Cardiac muscle cell (in vitro differentiated cells and primary cell): ENCODE data around the gene KAZN. TPM values are rescaled to one million over a fixed set of nuclear protein-coding genes. Genes with fewer than 3 reads are reported as not detected.

ENCODE experiments used
- DNase-seq, 2 donors: peaks; one replicate each; pipeline versions ENCODE4 v3.0.0 to v3.0.0-alpha.2; 2010 to 2017; ENCODE audit warnings: low read depth in 1 of 2, low spot score in 1 of 2
- H3K27ac ChIP-seq: fragments of 200-600 bp; sonication (generic); 2 replicates; pipeline ENCODE4 v1.5.1; 2016
- H3K27me3 ChIP-seq: fragments of 200-600 bp; sonication (generic); 2 replicates; pipeline ENCODE4 v1.6.0; 2016; ENCODE audit warnings: control low read depth
- H3K36me3 ChIP-seq: fragments of 200-600 bp; sonication (generic); 2 replicates; pipeline ENCODE4 v1.5.1; 2016; ENCODE audit warnings: control low read depth
- H3K4me1 ChIP-seq: fragments of 200-600 bp; sonication (generic); 2 replicates; pipeline ENCODE4 v1.8.1; 2017; ENCODE audit warnings: low read depth, mild to moderate bottlenecking, mixed run types
- H3K4me3 ChIP-seq: fragments of 200-600 bp; sonication (generic); 2 replicates; pipeline ENCODE4 v1.5.1; 2016; ENCODE audit warnings: mild to moderate bottlenecking
- H3K9me3 ChIP-seq: fragments of 200-600 bp; sonication (generic); 2 replicates; pipeline ENCODE4 v1.5.1; 2017; ENCODE audit warnings: low read depth, mild to moderate bottlenecking, control low read depth
- CTCF ChIP-seq: IDR thresholded peaks from 2 replicates; pipeline ENCODE4 v1.5.1; 2012; ENCODE audit warnings: low read depth, mild to moderate bottlenecking, low read length
- polyA plus RNA-seq: library from polyadenylated mRNA; unstranded; fragments of >200 nt; fragmentation: Nextera tagmentation; extraction: Ambion mirVana; gene quantifications from 2 replicates; pipeline ENCODE4 v1.2.1, GENCODE V29; 2016
- total RNA-seq: library from RNA; depleted of rRNA; stranded (reverse); fragments of >200 nt; gene quantifications from 2 replicates; pipeline ENCODE4 v1.2.3, GENCODE V29; 2016

Gene KAZN
- total and polyA plus RNA-seq, 2 experiments from 2014 or later = 17.5 to 26.9 TPM

- Histone ChIP-seq H3K27ac (no peak overlapping the region), H3K27me3 (no peaks in the 10 kb centered on the region), H3K36me3 (no peaks in the 10 kb centered on the region), H3K4me3 (no peak overlapping the region), H3K9me3 (no peaks in the 10 kb centered on the region), H3K4me1 (peaks cover 5% of the 10 kb centered on the region)
- TF ChIP-seq CTCF = no peak
- DNase-seq = no peak
Measured at GRCh38 chr1:14738647-14739046, 140.2 kb downstream of the KAZN start.

- no peak overlapping the region for H3K27ac ChIP-seq
- no peak for DNase-seq
- no peaks in the 10 kb centered on the region for H3K9me3 ChIP-seq
- H3K4me3 ChIP-seq = no peak overlapping the region
- no peak for TF ChIP-seq CTCF
- no peaks in the 10 kb centered on the region for H3K36me3 ChIP-seq
- no peaks in the 10 kb centered on the region for H3K27me3 ChIP-seq
- H3K4me1 ChIP-seq = peaks cover 4% of the 10 kb centered on the region
Measured at GRCh38 chr1:14739082-14739832, 140.8 kb downstream of the KAZN start.

DNA sequence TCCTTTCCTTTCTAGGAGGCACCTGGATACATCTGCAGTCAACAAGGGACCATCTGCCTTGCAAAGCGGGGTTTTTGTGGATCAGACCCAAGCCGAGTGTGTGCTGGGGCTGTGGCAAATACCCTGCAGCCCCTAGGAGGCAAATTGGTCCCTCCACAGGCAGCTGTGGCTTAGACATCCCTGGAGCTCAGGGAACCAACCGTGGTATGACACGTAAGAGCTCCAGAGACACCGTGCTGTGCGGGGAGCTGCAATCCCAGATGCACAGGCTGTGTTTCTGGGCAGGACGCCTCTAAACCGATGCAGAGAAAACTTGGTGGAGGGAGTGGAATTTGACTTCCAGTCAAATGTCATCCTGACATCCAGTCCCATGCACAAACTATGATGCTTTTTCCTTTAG, 141.5 kb downstream of the KAZN start:
- DNase-seq = no peak
- Histone ChIP-seq H3K4me3 (no peak overlapping the region), H3K9me3 (no peaks in the 10 kb centered on the region), H3K4me1 (peaks cover 4% of the 10 kb centered on the region), H3K36me3 (no peaks in the 10 kb centered on the region), H3K27me3 (no peaks in the 10 kb centered on the region), H3K27ac (no peak overlapping the region)
- no peak for TF ChIP-seq CTCF

GRCh38 chr1:14741082-14741481, 142.6 kb downstream of the KAZN start:
- H3K9me3 ChIP-seq = no peaks in the 10 kb centered on the region
- no peak for DNase-seq
- H3K4me1 ChIP-seq = peaks cover 4% of the 10 kb centered on the region
- TF ChIP-seq CTCF = no peak
- no peaks in the 10 kb centered on the region for H3K36me3 ChIP-seq
- no peaks in the 10 kb centered on the region for H3K27me3 ChIP-seq
- H3K27ac ChIP-seq = no peak overlapping the region
- H3K4me3 ChIP-seq = no peak overlapping the region

DNA sequence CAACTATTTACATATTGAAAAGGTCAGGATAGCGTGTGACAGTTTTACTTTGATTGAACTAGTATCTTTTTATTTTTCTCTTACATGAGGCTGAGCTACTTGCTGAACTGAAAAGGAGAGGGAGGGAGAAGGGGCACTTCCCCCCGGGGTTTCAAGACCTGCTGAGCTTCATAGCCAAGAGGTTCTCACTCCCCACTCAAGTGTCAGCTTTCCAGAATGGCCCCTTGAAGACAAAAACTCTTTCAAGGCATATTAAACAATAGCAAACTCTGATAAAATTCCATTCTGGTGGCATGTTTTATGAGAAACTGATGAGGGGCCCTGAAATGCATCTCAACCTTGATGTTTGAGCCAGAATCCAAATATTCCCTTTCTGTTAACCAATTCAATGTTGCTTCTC, 143.0 kb downstream of the KAZN start:
- Histone ChIP-seq H3K36me3 (no peaks in the 10 kb centered on the region), H3K4me1 (peaks cover 4% of the 10 kb centered on the region), H3K4me3 (no peak overlapping the region), H3K9me3 (no peaks in the 10 kb centered on the region), H3K27ac (no peak overlapping the region), H3K27me3 (no peaks in the 10 kb centered on the region)
- DNase-seq = no peak
- TF ChIP-seq CTCF = no peak
